GM11168 (cell line): ENCODE data around the gene ADRA2A.

Experiments used
- in situ Hi-C: fragments of 300-500 bp; cut with MboI; formaldehyde crosslinking; loops from one replicate; pipeline ENCODE4 v1.12.0; 2022; ENCODE audit warnings: low sequenced_read_pairs; ENCODE audit not compliant: unreplicated experiment

The ADRA2A gene

DNA sequence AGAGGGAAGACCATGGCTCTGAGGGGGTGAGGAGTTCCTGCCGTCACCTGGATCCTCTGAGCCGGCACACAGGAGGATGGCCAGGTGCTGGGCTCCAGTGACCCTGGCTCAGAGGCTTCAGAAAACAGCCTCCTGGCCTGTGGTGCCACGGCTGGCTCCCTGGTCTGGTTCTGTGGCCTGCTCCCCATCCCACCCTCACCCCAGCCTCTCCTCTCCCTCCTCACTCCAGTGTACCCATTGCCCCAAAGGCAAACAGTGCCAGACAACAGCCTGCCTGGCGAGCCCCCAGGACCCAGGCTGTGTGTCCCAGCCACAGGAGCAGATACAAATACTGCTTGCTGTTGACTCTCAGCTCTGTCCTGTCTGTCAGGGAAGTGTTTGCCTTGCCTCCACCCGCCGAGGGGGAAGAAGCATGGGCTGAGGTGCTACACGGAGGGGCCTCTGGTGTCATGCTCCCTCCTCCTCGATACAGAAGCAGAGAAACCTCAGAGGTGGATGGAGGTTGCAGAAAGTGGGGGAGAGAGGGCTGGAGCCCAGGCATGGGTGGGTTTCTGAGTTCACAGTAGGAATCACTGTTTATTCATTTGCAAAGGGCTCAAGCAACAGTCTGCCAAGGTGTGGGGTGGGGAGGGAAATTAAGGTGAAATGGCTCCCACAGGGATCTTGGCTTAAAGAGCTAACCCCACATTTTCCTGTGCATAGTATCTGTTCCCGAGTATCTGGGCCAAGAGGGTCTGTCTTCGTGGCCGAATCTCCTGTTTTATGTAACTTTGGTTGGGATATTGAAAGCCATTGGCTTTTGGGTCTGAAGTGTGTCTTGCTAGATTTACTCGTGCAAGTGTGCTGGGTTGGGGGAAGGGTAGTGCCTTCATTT is 5.5 kb downstream of the ADRA2A start:
- in situ Hi-C loops, result no loop called here

DNA sequence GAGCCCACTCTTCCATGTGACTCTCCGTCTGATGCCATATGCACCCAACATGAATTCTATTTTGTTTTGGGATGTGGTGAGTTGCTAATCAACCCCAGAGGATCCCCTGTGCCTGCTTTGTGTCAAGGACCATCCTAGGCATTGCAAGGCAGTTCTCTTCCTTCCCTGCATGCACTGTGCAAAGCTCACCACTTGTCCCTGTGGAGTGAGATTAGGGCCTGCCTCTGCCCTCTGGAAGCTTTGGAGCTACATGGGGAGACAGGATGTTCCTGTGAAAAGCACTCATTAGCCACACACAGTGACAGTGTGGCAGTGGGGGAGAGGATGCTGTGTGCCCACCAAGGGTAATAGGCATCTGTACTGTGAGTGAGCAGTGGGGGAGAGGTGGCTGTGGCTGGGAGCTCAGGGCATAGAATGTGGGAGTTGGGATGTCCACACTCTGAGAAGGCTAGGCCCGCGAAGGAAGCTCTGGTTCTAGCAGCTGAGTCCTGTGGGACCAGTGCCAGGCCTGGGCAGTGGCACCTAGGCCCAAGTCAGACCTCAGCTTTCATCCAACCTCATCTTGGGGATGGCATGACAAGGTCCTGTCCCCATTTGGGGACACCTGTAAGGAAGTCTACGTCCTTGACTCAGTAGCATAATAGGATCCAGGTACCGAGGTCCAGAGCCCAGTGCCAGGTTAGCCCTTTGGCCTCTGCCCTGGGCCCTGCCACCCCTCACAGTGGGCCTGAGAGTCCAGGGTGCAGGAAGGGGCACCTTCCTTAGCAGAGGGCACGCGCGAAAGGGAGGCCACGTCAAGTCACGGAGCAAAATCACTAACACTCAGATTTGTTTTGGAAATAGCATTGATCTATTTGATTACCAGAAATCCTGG is 6.6 kb downstream of the ADRA2A start:
- in situ Hi-C loops, result no loop called here

DNA sequence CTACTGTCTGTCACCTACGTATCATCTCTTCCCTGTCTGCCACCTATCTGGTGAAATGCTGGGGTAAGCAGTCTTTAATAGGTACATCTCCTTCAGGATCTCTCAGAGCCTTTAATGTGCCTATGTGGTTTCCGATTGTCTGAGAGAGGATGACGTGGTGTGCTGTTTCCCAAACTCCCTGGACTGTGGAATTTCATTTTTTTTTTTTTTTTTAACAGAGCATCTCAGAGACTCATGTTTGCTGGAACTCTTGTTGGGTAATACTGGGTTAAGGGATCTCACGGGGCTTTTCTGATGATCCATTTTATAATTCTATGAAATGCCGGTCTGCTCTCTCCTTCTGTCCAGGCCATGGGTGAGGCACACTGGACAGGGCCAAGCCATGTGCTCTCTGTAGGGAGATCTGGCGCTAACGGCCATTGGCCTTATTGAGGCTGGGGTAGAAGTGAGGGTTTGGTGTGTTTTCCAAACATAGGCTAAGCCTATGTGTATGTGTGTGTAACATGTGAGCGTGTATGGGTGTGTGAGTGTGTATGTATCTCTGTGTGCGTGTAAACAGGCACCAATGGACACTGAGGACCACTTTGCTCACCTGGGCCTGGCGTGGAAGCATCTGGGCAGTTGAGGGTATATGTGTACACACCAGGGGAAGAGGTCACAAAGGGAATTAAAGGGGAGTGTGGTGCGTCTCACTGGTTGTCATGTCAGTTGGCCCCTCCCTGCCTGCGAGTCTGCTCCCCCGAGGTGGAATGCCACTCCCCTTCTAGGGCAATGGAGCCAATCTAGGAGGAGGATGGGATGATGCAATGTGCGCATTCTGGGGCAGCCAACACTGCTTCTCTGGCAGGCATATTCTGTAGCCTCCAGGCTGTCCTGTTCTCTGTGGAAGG is 7.8 kb downstream of the ADRA2A start:
- in situ Hi-C loops, result no loop called here

DNA sequence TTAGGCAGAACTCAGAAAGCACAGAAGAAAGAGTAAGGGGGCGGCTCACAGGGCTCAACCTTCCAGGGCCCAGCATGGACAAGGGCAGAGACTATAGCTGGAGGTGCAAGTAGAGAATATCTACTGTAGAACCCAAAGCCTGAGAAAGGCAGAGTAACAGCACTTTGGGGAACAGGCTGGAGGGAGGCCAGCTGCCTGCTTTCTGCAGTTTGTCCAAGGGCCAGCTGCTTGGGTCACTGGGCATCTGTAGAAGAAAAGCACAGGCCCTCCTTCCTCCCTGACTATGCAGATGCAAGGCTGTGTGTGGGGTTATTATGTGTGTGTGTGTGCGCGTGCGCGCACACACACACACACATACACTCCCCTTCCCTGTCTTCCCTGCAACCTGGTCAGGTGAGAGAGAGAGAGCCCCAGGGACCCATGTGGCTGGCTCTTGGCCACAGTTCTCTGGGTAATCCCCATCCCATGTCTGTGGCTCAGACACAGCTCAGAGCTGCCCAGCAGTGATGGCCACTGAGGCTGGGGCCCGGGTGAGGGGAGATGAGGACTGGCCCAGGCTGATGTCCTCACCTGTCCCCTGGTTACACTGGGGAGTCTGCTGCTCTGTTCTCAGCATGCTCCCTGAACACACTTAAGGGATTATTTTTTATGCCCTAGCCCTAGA is 9.0 kb downstream of the ADRA2A start:
- in situ Hi-C loops, result no loop called here

DNA sequence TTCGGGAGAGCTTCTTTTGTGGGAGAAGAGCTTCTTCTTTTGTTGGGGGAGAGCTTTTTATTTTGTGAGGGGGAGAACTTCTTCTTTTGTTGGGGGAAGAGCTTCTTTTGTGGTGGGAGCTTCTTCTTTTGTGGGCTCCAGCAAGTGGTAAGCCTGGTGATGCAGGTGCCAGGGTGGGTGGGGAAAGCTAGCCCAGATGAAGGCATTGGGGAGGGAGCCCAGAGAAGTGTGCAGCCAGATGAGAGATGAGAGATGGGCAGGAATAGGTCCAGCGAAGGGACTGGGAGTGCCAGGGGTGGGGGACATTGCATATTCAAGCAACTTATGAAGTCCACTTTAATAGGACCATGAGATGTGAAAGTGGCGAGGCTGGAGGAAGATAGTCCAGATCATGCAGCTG is 9.7 kb downstream of the ADRA2A start:
- in situ Hi-C loops, result no loop called here

DNA sequence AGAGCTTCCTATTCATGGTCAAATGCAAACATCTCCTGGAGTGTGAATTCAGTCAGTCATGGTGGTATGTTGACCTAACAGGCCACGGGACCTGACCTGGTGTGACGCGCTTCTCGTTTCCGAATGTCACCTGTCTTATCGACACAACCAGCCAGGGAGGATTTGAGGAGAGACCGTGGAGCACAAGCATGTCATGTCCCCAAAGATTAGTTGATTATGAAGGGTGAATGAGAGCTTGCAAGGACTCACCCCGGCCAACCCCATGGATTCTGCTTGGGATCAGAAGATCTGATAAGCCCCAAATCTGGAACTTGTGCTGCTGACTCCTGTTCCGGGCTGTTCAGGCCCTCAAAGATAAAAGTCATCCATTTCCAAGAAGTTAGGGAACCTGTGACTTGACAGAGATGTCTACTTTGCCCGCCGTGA is 10.5 kb downstream of the ADRA2A start:
- in situ Hi-C loops, result no loop called here

DNA sequence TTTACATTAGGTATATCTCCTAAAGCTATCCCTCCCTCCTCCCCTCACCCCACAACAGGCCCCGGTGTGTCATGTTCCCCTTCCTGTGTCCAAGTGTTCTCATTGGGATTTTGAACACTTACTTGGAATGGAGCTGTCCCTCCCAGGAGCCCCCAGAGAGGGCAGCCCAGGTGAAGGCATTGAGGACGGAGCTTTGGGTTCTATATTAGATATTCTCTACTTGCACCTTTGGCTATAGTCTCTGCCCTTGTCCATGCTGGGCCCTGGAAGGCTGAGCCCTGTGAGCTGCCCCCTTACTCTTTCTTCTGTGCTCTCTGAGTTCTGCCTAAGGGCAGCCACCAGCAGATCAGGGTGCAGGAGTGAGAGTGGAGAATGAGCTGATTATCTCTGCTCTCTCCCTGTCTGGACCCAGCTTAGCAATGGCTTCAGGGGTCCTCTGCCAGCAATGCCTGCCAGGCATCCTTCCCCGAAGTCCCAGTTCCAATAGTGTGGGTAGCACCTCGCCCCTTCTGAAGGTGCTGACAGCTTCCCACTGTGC is 11.2 kb downstream of the ADRA2A start:
- in situ Hi-C loops, result no loop called here

DNA sequence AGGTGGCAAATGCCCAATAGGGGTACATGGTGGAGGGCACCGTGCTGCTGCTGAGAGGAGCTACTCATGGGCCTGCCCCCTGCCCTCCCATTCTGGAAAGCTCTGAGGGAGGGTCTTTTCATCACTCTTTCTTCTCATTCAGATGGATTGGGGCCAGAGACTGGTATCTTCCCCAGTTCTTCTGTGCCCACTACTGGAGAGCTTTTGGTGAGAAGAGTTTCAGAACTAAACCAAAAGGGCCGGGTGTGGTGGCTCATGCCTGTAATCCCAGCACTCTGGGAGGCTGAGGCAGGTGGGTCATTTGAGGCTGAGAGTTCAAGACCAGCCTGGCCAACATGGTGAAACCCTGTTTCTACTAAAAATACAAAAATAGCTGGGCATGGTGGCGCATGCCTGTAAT is 12.5 kb downstream of the ADRA2A start:
- in situ Hi-C loops, result no loop called here

DNA sequence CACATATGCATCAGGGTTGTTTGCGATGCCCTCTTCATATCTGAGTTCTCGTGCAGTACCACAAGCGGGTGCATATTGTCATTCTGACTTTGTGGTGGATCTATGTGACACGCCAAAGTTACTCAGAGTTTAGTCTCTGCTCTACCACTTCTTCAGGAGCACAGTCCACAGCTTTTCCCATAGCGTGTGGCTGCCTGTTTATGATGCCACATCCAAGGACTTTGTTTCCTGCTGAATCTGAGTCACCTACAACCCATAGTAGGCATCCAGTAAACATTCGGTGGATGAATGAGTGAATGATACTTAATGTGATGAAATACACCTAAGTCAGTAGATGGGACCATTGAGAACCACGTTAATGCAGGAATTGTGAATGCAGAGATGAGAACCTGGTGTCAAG is 15.0 kb downstream of the ADRA2A start:
- in situ Hi-C loops, result no loop called here

DNA sequence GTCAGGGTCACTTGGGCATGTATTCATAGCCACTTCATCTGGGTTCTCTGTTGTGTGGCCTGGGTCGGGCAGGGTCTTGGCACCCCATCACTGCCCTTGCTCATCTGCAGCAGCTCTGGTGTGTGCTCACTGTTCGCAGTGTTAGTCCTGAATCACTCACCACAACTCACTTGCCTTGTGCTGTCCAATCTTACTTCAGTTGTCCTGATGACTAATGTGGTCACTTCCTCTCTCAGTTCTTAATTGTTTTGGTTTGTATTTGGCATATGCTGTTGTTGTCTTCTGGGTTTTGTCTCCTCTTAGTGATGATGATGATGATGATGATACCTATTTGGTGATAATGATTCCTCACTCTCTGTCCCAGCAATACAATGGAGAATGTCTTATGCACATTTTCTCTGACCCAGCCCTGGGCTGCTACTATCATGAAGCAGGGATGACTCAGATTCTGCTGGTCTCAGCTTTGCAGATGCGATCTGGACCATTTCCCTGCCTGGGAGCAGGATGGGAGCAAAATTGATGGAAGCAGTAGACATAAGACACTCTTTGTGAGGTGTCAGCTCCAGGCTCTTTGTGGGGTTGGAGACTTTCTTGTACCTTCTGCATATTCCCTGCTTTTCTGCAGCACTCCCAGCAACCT is 17.0 kb downstream of the ADRA2A start:
- in situ Hi-C loops, result no loop called here

DNA sequence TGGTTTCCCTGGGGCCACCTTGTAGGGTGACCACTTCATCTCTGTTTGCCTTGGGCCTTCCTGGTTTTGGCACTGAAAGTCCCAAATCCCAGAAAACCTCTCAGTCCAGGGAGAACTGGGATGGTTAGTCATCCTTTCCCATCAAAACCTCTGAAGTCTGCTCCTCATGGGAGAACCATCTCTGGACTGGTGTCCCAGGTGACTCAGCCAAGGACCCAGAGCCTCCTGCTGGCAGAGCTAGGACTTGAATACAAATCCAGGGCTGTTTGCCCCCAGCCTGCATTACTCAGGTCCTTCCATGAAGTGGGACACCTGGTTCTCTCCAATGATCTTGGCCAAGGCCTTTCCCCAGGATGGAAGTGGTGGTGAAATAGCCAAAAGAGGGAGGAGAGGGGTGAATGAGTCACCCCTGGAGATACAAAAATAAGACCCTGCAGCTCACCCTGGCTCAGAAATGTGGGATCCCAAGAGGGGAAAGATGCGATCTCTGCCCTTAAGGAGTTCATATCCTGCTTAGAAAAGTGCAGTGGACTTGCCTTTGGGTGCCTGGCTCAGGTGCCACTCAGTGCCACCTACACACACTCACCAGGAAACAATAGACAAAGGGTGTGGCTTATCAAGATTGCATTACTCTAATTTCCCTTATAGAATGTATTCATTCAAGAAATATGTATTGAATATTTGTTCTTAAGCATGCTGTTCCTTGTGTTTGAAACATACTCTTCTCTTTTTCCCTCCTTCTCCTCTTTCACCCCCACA is 22.0 kb downstream of the ADRA2A start:
- in situ Hi-C loops, result no loop called here

DNA sequence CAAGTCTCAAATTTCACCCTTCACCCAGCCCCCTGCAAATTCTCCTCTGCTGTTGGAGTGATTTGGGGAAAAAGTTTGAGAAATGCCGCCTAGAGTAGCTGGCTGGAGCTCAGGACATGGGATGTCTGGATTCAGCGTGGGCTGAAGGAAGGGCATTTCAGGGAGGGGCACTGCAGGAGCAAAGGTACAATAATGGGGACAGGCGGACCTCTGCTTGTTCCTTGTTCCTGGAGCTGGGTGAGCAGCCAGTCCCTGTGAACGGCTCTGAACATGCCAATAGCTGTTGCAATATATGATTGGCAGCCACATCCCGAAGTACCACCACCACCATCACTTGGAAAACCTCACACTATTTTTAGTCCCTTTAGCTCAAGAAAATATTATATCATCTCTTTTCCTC is 23.4 kb downstream of the ADRA2A start:
- in situ Hi-C loops, result no loop called here

DNA sequence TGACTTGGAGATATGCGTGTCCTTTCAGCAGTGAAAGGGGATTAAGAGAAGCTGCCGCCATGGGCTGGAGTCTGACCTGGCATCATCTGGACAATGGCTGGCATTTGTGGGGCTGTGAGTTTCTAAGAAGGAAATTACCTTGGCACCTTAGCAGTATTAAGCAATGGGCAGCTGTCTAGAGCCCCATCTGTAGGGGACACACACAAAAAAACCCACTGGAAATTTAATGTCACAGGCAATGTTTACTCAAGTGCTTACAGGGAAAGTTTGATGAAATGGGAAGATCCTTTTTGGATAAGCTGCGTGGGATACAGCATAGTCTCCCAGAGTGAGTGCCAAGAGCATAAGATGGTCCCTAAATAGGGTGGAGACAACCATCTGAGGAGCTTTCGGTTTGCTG is 25.0 kb downstream of the ADRA2A start:
- in situ Hi-C loops, result no loop called here

DNA sequence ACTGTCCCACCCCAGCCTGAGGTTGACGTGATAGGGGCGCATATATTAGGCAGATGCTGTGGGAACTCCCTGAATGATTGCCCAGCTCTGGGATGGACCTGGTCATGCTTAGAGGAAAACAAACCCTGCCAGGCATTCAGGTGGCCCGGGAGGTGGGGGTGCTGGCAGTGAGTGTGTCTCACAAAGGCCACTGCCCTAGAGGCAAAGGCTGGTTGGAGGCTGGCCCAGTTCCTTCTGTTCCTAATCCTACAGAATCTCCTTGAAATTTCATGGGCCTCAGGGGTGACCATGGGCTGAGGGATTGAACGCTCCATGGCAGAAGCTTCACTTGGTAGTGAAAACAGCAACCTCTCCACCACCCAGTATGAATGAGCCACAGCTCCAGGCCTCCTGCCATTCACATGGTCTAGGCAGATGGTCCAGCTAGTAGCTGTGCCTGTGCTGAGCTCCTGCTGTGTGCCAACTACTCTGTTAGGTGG is 25.6 kb downstream of the ADRA2A start:
- in situ Hi-C loops, result no loop called here

DNA sequence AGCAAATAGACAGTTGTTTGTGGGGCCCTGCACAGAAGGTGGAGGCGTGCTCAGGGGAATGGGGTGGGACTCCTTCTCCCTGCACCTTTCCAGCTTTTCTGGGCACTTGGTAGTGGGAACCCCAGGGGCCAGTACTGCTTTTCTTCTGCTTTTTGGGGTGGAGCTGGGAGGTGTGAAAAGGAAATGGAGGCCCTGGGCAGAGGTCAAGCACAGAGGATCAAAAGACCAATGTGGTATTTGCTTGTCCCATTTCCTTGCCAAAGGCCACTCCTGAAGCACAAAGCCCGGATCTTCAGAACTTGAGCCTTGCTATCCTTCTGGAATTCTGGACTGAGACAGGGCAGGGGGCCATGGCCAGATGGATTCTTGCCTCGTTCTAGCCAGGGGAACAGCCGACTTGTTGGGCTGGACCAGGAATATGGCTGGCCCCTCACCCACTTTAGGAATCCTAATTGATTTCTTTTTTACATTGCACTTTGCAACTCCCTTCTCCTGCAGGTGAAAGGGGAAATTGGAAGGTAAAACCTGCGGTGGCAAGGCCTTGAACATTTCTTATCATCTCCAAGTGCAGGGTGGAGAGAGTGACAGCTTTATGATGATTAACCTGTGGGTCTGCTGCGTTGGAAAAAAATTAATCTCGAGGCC is 26.5 kb downstream of the ADRA2A start:
- in situ Hi-C loops, result no loop called here

DNA sequence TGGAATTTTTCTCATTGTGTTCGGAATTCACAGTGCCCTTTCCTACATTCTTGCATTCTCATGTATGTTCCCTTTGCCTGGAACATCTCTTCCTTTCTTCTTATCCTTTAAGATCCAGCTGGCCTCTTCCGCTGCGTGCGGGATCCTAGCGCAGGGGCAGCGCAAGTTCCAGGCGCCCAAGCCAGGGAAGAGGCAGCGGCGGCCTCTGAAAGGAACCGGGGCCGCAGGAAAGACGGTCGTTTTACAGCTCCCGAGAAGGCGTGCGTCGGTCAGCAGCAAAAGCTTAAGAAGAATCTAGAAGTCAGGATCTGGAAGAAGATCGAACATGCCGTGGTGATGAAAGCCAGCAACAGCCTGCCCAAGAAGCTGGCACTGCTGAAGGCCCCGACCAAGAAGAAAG is 28.0 kb downstream of the ADRA2A start:
- in situ Hi-C loops, result no loop called here

DNA sequence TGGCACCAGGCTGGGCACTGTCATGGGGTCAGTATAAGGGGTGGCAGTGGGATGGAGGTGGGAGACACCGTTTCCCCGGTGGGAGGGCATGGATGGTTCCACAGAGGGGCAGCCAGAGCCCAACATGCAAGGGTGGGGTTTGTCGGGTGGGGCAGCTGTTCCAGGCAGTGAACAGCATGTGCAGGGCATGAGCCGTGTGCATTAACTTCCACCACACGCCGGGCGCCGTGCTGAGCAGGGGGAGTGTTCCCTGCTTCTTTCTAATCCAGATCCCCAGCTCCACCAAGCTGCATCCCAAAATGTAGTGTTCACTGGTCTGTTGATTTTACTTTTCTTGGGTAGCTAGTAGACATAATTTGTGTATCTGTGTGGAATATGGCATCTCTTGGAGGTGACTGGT is 29.3 kb downstream of the ADRA2A start:
- in situ Hi-C loops, result no loop called here

DNA sequence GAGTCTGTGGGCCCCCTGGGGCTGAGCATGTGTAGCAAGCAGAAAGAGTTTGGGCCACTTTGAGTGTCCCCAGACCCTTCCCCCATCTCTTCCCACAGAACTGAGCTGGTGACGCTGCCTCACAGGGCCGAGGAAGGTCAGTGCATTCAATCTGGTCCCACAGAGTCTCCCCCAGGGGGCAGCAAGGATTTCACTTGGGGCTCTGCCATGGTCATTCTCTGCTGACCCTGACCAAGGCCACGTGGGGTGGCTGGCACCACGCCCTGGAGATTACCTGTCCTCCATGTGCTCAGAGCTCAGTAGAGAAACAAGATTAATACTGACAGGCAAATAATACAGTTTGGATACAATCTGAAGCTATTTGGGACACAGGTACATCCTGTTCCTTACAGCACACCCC is 30.2 kb downstream of the ADRA2A start:
- in situ Hi-C loops, result no loop called here
